SK-N-DZ (cell line): ENCODE results near the gene FPR2.
"Not testable (repeated sequence)": the region's sequence is repeated elsewhere in the genome, so short reads cannot be mapped to it uniquely, and the experiment has no call there.

Experiments used
- DNase-seq: peaks from one replicate; pipeline ENCODE4 v3.0.0-alpha.2; 2015; ENCODE audit warnings: low spot score

The FPR2 gene

GRCh38 chr19:51739466-51740213 lies 21.3 kb upstream of the FPR2 start:
- DNase-seq: no peak

- no peak for DNase-seq
Observed at GRCh38 chr19:51740356-51740755, 20.6 kb upstream of the FPR2 start.

- DNase-seq: no peak
Observed at GRCh38 chr19:51742789-51743188, 18.2 kb upstream of the FPR2 start.

- no peak for DNase-seq
Observed at GRCh38 chr19:51743405-51743804, 17.6 kb upstream of the FPR2 start.

GRCh38 chr19:51746731-51747130 lies 14.2 kb upstream of the FPR2 start:
- DNase-seq: no peak

- no peak for DNase-seq
Observed at GRCh38 chr19:51749979-51750378, 11.0 kb upstream of the FPR2 start.

GRCh38 chr19:51750400-51751094 lies 10.4 kb upstream of the FPR2 start:
- DNase-seq: no peak

- no peak for DNase-seq
Observed at GRCh38 chr19:51751655-51752054, 9.3 kb upstream of the FPR2 start, which contains the start of gene FPR1. FPR1 (minus strand) TSS chr19:51751878; CDS start chr19:51746994, 4,884 bp downstream.

- DNase-seq: no peak
Observed at GRCh38 chr19:51754109-51754508, 6.9 kb upstream of the FPR2 start.

- no peak for DNase-seq
Observed at GRCh38 chr19:51754770-51755169, 6.2 kb upstream of the FPR2 start.

GRCh38 chr19:51755571-51755970 lies 5.4 kb upstream of the FPR2 start:
- DNase-seq: no peak

GRCh38 chr19:51761696-51762095 lies 716 bp downstream of the FPR2 start:
- DNase-seq: no peak

- no peak for DNase-seq
Observed at GRCh38 chr19:51765086-51765485, 4.1 kb downstream of the FPR2 start.

- DNase-seq: no peak
Observed at GRCh38 chr19:51766461-51766860, 5.5 kb downstream of the FPR2 start.

- DNase-seq: no peak
Observed at GRCh38 chr19:51771376-51772130, 10.6 kb downstream of the FPR2 start.

- no peak for DNase-seq
Observed at GRCh38 chr19:51772977-51773376, 12.0 kb downstream of the FPR2 start.

- not testable (repeated sequence) for DNase-seq
Observed at GRCh38 chr19:51776561-51776960, 15.6 kb downstream of the FPR2 start.

- peak; percentile 69 for DNase-seq
Observed at GRCh38 chr19:51777570-51778462, 16.8 kb downstream of the FPR2 start.

- DNase-seq: no peak
Observed at GRCh38 chr19:51779181-51779580, 18.2 kb downstream of the FPR2 start.

- DNase-seq: no peak
Observed at GRCh38 chr19:51779703-51780102, 18.7 kb downstream of the FPR2 start.

- DNase-seq: no peak
Observed at GRCh38 chr19:51780270-51780669, 19.3 kb downstream of the FPR2 start.
